Measurements from ENCODE around the gene IKZF1.
"Not testable (repeated sequence)": the region's sequence is repeated elsewhere in the genome, so short reads cannot be mapped to it uniquely, and the experiment has no call there.

Gene IKZF1

GRCh38 chr7:50334341-50334994 is 30.0 kb downstream of the IKZF1 start:
- DNase-seq (ENCODE audit: low spot score) = no peak

DNA sequence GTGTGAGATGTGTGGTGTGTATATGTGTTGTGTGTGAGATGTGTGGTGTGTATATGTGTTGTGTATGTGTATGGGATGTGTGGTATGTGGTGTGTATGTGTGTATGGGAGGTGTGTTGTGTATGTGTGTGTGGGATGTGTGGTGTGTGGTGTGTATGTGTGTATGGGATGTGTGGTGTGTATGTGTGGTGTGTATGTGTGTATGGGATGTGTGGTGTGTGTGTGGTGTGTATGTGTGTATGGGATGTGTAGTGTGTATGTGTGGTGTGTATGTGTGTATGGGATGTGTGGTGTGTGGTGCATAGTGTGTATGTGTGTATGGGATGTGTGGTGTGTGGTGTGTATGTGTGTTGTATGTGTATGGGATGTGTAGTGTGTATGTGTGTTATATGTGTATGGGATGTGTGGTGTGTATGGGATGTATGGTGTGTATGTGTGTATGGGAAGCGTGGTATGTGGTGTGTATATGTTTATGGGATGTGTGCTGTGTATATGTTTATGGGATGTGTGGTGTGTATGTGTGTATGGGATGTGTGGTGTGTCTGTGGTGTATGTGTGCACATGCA is 30.8 kb downstream of the IKZF1 start:
- no peak for DNase-seq (ENCODE audit: low spot score)

- no peak for DNase-seq (ENCODE audit: low spot score)
Measured at GRCh38 chr7:50335795-50336754, 31.6 kb downstream of the IKZF1 start.

DNA sequence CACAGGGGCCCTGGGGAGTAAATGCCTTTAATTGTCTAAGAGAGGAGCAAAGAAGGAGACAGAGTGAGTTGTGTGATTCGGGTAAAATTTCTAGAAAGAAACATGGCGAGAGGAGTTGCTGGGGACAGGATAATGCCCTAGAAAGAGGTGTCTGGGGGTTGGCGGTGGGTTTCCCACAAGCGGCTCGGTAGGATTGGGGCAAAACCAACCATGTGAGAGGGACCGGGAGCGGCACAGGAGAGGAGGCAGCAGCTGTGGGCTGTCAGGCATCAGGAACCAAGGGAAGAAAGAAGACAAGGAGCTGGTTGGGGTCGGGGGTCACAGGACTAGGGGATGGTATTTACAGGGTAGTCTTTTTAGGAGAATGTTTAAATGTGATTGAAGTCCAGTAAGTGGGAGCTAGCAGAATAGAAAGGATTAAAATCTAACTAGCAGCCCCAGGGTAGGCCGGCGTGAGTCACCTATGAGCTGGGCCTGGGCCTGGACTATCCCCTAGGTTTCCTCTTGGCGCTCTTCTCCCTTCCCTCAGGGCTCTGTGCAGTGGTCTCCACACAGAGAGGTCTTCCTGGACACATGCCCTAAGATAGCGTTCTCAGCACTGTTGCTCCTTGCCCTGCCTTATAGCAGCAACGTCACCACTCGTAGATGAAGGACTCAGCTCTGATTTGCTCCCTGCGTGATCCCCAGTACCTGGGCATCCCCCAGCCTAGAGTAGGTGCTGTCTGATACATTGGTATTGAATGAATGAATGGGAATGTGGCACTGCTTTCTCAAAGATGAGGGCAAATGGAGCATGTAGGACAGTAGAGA is 32.6 kb downstream of the IKZF1 start:
- DNase-seq (ENCODE audit: low spot score) = no peak

- not testable (repeated sequence) for DNase-seq (ENCODE audit: low spot score)
Measured at GRCh38 chr7:50339472-50339871, 35.0 kb downstream of the IKZF1 start.

DNA sequence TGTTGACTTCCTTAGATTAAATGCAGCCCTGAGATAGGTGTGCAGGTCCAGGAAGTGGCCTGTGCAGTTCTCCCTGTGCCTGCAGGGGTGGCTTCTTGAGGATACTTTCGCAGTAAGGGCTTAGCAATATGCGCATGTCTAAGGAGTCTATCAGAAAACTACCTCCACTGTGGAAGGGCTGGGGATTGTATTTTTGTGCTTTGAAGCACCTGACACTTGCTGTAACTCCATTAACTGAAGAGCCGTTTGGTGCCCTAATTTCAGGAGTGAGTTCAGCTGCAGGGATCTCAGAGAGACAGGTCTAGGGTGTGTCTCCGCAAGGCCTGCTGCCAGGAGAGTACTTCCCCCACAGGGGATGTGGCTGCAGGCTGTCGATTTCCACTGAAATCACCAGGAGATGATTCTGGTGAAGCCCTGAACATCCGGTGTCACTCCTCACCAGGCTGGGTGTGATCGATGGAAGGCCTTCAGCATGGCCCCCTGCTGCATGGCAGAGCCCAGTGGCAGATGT is 35.5 kb downstream of the IKZF1 start:
- DNase-seq (ENCODE audit: low spot score) = no peak

GRCh38 chr7:50341724-50342123 is 37.2 kb downstream of the IKZF1 start:
- DNase-seq (ENCODE audit: low spot score) = no peak

GRCh38 chr7:50342616-50343114 is 38.1 kb downstream of the IKZF1 start:
- DNase-seq (ENCODE audit: low spot score) = no peak

DNA sequence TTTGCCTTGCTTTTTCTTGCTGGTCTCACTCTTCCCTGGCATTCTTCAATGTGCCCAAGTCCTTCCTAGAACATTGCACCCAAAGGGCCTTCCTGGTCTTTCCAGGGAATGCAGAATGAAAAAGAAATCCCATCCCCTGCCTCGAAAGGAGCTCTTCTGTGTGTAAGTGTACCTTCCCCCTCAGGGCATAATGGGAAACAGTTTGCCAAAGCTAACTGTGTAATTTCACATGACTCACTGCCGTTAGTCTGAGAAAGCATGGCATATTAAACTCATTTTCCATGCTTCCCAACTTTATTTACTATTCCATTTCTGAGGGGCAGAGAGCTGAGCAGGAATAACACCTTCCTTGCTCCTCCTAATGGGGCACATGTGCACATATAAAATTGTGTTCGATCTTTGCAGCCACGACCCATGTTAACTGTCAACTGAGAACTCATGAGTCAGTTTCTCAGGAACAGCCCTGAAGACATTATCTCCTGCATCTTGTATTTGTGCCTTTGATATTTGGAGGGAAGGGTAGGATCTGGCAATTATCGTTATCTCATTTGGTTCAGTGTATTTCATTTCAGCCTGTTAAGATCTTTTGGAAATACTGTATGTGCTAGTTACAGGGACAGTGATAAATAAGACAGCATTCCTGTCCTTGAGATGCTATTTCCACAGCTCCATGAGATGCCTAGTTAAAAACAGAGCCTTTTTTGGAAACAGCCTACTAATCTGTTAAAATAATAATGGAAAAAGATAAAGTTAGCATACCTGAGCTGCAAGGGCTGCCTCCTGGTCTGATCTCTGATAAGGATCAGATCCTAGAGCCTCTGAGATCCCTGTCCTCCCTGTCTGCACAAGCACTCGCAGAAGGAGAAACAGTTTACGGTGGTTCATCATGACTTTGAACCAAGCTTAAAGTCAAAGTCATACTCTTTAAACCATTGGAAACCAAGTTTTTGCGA is 42.3 kb downstream of the IKZF1 start:
- no peak for DNase-seq (ENCODE audit: low spot score)

DNA sequence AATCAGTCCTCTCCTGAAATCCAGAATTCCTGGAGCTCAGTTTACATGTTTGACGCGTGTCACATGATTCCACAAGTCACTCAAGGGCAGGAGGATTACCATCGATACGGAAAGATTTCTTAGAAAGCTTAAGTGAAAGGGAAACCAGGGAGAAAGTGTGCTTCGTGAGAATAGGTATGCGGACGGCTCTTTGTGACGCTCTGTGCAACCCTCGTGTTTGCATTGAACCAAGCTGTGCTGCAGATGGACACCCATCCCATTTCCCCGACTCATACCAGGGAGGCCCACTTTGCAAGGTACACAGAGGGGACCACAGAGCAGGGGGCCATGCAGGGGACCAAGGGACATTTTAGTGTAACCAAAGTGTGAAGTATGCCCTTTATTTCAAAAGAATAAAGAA is 43.2 kb downstream of the IKZF1 start:
- no peak for DNase-seq (ENCODE audit: low spot score)

GRCh38 chr7:50348469-50349162 is 44.1 kb downstream of the IKZF1 start:
- DNase-seq (ENCODE audit: low spot score) = no peak

- no peak for DNase-seq (ENCODE audit: low spot score)
Measured at GRCh38 chr7:50349399-50349798, 44.9 kb downstream of the IKZF1 start.

- DNase-seq (ENCODE audit: low spot score) = no peak
Measured at GRCh38 chr7:50349963-50350944, 45.7 kb downstream of the IKZF1 start.

GRCh38 chr7:50351267-50351666 is 46.8 kb downstream of the IKZF1 start:
- no peak for DNase-seq (ENCODE audit: low spot score)

- DNase-seq (ENCODE audit: low spot score) = no peak
Measured at GRCh38 chr7:50352282-50352681, 47.8 kb downstream of the IKZF1 start.

GRCh38 chr7:50352751-50353150 is 48.2 kb downstream of the IKZF1 start:
- DNase-seq (ENCODE audit: low spot score) = no peak

DNA sequence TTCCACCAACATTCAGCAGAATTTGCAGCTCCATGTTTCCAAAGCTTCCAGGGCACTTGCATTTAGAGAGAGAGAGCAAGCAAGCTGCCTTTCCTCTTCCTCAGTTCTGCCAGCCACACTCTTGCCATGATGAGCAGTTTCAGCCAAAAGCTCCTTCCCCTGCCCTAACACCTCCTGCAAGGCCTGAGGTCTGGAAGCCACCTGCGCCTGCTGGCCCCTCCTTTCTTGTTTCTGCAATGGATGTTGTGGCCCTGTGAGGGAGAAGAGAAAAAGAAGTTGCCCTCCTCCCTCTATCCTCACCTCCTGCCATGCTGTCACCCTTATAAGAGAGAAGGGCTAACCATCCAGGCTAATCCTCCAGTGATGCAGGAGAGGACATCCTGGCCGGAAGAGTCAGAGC is 48.7 kb downstream of the IKZF1 start:
- no peak for DNase-seq (ENCODE audit: low spot score)

- no peak for DNase-seq (ENCODE audit: low spot score)
Measured at GRCh38 chr7:50353894-50354595, 49.5 kb downstream of the IKZF1 start.

All from HuH-7.5 (cell line).